Suprapubic skin (tissue), 4 donors: ENCODE data around the gene KLKB1. TPM values are rescaled to one million over a fixed set of nuclear protein-coding genes. Genes with fewer than 3 reads are reported as not detected.
"Not testable (repeated sequence)": the region's sequence is repeated elsewhere in the genome, so short reads cannot be mapped to it uniquely, and the experiment has no call there.

ENCODE experiments used
- DNase-seq, 2 donors: peaks; one replicate each; pipeline ENCODE4 v3.0.0-alpha.2; 2019; ENCODE audit warnings: low spot score in 2 of 2
- H3K27ac ChIP-seq: fragments of 200-600 bp; sonication (generic); one replicate; pipeline ENCODE4 v1.5.1; 2019
- H3K27me3 ChIP-seq: fragments of 200-600 bp; sonication (generic); one replicate; pipeline ENCODE4 v1.5.1; 2019
- H3K36me3 ChIP-seq: fragments of 200-600 bp; sonication (generic); one replicate; pipeline ENCODE4 v1.5.1; 2019
- H3K4me1 ChIP-seq: fragments of 200-600 bp; sonication (generic); one replicate; pipeline ENCODE4 v1.5.1; 2019
- H3K4me3 ChIP-seq: fragments of 200-600 bp; sonication (generic); one replicate; pipeline ENCODE4 v1.5.1; 2019; ENCODE audit warnings: mild to moderate bottlenecking
- H3K9me3 ChIP-seq: fragments of 200-600 bp; sonication (generic); one replicate; pipeline ENCODE4 v1.5.1; 2019
- CTCF ChIP-seq, 2 donors: fragments of 200-600 bp in 1 of 2; fragments of 450-650 bp in 1 of 2; sonication (generic) in 1 of 2; IDR thresholded peaks; one replicate each; pipeline ENCODE4 v1.5.1; 2016 to 2019; ENCODE audit warnings: antibody characterized with exemption in 2 of 2, mild to moderate bottlenecking in 1 of 2, moderate library complexity in 1 of 2
- EP300 ChIP-seq: sonication (generic); formaldehyde crosslinking; IDR thresholded peaks from one replicate; pipeline ENCODE4 v1.6.1; 2017; ENCODE audit warnings: antibody characterized with exemption
- POLR2A ChIP-seq, 2 donors: fragments of 450-650 bp; IDR thresholded peaks; one replicate each; pipeline ENCODE4 v1.6.1; 2017; ENCODE audit warnings: antibody characterized with exemption in 2 of 2, mild to moderate bottlenecking in 2 of 2, moderate library complexity in 2 of 2
- POLR2AphosphoS5 ChIP-seq, 3 donors: sonication (generic); formaldehyde crosslinking; IDR thresholded peaks; one replicate each; pipeline ENCODE4 v1.6.1; 2017; ENCODE audit warnings: antibody characterized with exemption in 3 of 3
- WGBS: methylation state at CpG from one replicate; pipeline ENCODE4 v1.1.5; 2018; 5-methylcytosine and 5-hydroxymethylcytosine counted together
- total RNA-seq, 4 donors: library from RNA; depleted of rRNA; stranded (reverse); fragments of >200 nt; gene quantifications; one replicate each; pipeline ENCODE4 v1.1.0, GENCODE V29; 2016

Gene KLKB1
- total RNA-seq, 4 donors from 2014 or later = not detected

GRCh38 chr4:186260117-186260503 is 32.8 kb downstream of the KLKB1 start:
- Histone ChIP-seq H3K4me3 (no peak overlapping the region), H3K27ac (no peak overlapping the region), H3K9me3 (no peaks in the 10 kb centered on the region), H3K27me3 (no peaks in the 10 kb centered on the region), H3K4me1 (no peaks in the 10 kb centered on the region), H3K36me3 (no peaks in the 10 kb centered on the region)
- DNase-seq = no peak
- TF ChIP-seq POLR2AphosphoS5 (IDR thresholded peaks at IDR 0.05) = no peak
- no peak for TF ChIP-seq EP300
- TF ChIP-seq CTCF (IDR thresholded peaks at IDR 0.05) = no peak
- no peak for TF ChIP-seq POLR2A (IDR thresholded peaks at IDR 0.05)
- WGBS = 78% methylated on average over 5 of the region's 6 CpGs

GRCh38 chr4:186260504-186261448 is 33.5 kb downstream of the KLKB1 start:
- Histone ChIP-seq H3K9me3 (no peaks in the 10 kb centered on the region), H3K27me3 (no peaks in the 10 kb centered on the region), H3K27ac (no peak overlapping the region), H3K4me3 (no peak overlapping the region), H3K4me1 (no peaks in the 10 kb centered on the region), H3K36me3 (no peaks in the 10 kb centered on the region)
- no peak for DNase-seq
- WGBS = 56% methylated on average over 12 of the region's 12 CpGs
- TF ChIP-seq CTCF (IDR thresholded peaks at IDR 0.05) = no peak
- TF ChIP-seq POLR2AphosphoS5 (IDR thresholded peaks at IDR 0.05) = no peak
- TF ChIP-seq POLR2A (IDR thresholded peaks at IDR 0.05) = no peak
- no peak for TF ChIP-seq EP300

- WGBS = 79% methylated on average over 7 of the region's 7 CpGs
- Histone ChIP-seq H3K4me1 (no peaks in the 10 kb centered on the region), H3K27me3 (peaks cover 16% of the 10 kb centered on the region), H3K27ac (no peak overlapping the region), H3K9me3 (no peaks in the 10 kb centered on the region), H3K36me3 (no peaks in the 10 kb centered on the region), H3K4me3 (no peak overlapping the region)
- TF ChIP-seq CTCF (IDR thresholded peaks at IDR 0.05) (no peak), EP300 (no peak), POLR2AphosphoS5 (IDR thresholded peaks at IDR 0.05) (no peak), POLR2A (IDR thresholded peaks at IDR 0.05) (no peak)
- DNase-seq = no peak
Measured at GRCh38 chr4:186264660-186265059, 37.4 kb downstream of the KLKB1 start.

GRCh38 chr4:186265250-186265649 is 37.9 kb downstream of the KLKB1 start:
- H3K4me1 ChIP-seq, H3K36me3 ChIP-seq, H3K9me3 ChIP-seq, H3K4me3 ChIP-seq, H3K27ac ChIP-seq, DNase-seq: not testable (repeated sequence)
- peaks cover 16% of the 10 kb centered on the region for H3K27me3 ChIP-seq
- 86% methylated on average over 11 of the region's 11 CpGs for WGBS

- Histone ChIP-seq H3K4me3 (no peak within 1 kb of the TSS), H3K9me3 (no peaks in the 10 kb centered on the region), H3K36me3 (no peaks in the 10 kb centered on the region), H3K27ac (no peak within 1 kb of the TSS), H3K4me1 (no peaks in the 10 kb centered on the region), H3K27me3 (peaks cover 16% of the 10 kb centered on the region)
- DNase-seq = no peak
- TF ChIP-seq POLR2A (IDR thresholded peaks at IDR 0.05) = no peak
- no peak for TF ChIP-seq CTCF (IDR thresholded peaks at IDR 0.05)
- no peak for TF ChIP-seq POLR2AphosphoS5 (IDR thresholded peaks at IDR 0.05)
- no peak for TF ChIP-seq EP300
- WGBS = 71% methylated on average over 10 of the region's 10 CpGs
Measured at GRCh38 chr4:186265683-186266652, 38.7 kb downstream of the KLKB1 start, which contains the start of gene F11. F11 (plus strand) TSS chr4:186266189; CDS start chr4:186267137, 948 bp downstream.
